Measurements from ENCODE around the gene INPP5K. TPM values are rescaled to one million over a fixed set of nuclear protein-coding genes. Genes with fewer than 3 reads are reported as not detected.
"Not testable (repeated sequence)": the region's sequence is repeated elsewhere in the genome, so short reads cannot be mapped to it uniquely, and the experiment has no call there.

INPP5K gene
- total RNA-seq, 4 donors from 2014 or later: 60.9 to 163 (median 64.7) TPM

DNA sequence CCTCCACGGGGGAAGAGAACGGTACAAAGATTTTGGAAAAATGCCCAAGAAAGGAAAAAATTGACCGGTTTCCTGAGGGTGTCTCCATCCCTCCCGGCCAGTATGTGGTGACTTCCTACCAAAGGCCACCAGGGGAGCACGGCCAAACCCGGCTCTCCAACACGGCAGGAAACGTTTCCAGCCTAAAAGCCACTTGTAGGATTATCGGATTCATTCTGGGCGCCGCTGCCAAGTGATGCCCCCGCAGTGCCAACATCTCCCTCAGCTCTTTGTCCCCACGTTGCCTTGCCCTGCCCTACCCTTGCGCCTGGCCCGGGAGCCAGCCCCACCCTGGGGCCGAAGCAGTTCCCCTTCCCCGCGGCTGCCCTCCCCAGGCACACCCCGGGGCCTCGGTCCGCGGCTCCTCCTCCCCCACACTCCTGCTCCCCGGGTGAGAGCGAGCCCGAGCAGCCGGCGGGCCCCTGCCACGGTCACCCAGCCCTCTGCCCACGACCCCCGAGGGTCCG, 61.1 kb downstream of the INPP5K start:
- Histone ChIP-seq H3K9me3 (no peaks in the 10 kb centered on the region), H3K4me1 (peaks cover 0 to 41% (median 6%) of the 10 kb centered on the region in 4 donors), H3K4me3 (peak overlapping the region; percentile 82 to 99 (median 89)), H3K36me3 (peaks cover 0 to 9% (median 0%) of the 10 kb centered on the region in 3 donors), H3K27me3 (no peaks in the 10 kb centered on the region), H3K27ac (peak overlapping the region; percentile 97 to 100 (median 98))
- DNase-seq: peak; percentile 61 to 81 (median 80)
- no peak for TF ChIP-seq POLR2A (IDR thresholded peaks at IDR 0.05)
- TF ChIP-seq, protein P1, sequence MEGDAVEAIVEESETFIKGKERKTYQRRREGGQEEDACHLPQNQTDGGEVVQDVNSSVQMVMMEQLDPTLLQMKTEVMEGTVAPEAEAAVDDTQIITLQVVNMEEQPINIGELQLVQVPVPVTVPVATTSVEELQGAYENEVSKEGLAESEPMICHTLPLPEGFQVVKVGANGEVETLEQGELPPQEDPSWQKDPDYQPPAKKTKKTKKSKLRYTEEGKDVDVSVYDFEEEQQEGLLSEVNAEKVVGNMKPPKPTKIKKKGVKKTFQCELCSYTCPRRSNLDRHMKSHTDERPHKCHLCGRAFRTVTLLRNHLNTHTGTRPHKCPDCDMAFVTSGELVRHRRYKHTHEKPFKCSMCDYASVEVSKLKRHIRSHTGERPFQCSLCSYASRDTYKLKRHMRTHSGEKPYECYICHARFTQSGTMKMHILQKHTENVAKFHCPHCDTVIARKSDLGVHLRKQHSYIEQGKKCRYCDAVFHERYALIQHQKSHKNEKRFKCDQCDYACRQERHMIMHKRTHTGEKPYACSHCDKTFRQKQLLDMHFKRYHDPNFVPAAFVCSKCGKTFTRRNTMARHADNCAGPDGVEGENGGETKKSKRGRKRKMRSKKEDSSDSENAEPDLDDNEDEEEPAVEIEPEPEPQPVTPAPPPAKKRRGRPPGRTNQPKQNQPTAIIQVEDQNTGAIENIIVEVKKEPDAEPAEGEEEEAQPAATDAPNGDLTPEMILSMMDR (IDR thresholded peaks at IDR 0.05): peak; percentile 54 to 80 (median 62)

DNA sequence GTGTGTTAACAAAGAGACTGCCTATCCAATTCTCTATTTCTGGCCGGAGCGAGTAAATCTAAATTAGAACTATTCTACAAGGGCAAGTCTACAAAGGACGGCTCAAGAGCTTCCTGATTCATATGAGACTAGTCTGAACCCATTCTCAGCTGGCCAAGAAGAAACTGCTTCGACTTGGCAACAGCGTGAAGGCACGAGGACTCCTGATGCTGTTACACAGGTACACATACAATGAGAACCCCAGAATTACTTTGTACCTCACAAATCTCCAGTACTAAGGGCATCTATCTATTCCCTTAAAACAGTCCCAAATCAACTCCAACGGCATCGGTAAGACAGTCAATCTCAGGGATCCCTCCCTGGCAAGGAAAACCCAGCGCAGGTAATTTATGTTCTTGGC, 61.9 kb downstream of the INPP5K start:
- Histone ChIP-seq H3K27me3 (no peaks in the 10 kb centered on the region), H3K4me3 (peak overlapping the region; percentile 82 to 99 (median 89)), H3K27ac (peak overlapping the region; percentile 97 to 100 (median 98)), H3K4me1 (peaks cover 0 to 42% (median 6%) of the 10 kb centered on the region in 4 donors), H3K36me3 (peaks cover 0 to 9% (median 0%) of the 10 kb centered on the region in 3 donors), H3K9me3 (no peaks in the 10 kb centered on the region)
- no peak for DNase-seq
- no peak for TF ChIP-seq POLR2A (IDR thresholded peaks at IDR 0.05)
- TF ChIP-seq, protein P1 (IDR thresholded peaks at IDR 0.05): no peak

DNA sequence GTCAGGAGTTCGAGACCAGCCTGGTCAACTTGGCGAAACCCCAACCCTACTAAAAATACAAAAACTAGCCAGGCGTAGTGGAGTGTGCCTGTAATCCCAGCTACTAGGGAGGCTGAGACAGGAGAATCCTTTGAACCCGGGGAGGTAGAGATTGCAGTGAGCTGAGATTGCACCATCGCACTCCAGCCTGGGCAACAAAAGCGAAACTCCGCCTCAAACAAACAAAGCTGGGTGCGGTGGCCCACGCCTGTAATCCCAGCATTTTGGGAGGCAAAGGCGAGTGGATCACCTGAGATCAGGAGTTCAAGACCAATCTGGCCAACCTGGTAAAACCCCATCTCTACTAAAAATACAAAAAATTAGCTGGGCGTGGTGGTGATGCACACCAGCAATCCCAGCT, 62.7 kb downstream of the INPP5K start:
- H3K27me3 ChIP-seq, H3K36me3 ChIP-seq, H3K4me3 ChIP-seq, H3K9me3 ChIP-seq, DNase-seq: not testable (repeated sequence)
- peaks cover 0 to 43% (median 6%) of the 10 kb centered on the region in 4 donors for H3K4me1 ChIP-seq
- peak overlapping the region in 2 of 4 donors; percentile 40 to 97 for H3K27ac ChIP-seq

DNA sequence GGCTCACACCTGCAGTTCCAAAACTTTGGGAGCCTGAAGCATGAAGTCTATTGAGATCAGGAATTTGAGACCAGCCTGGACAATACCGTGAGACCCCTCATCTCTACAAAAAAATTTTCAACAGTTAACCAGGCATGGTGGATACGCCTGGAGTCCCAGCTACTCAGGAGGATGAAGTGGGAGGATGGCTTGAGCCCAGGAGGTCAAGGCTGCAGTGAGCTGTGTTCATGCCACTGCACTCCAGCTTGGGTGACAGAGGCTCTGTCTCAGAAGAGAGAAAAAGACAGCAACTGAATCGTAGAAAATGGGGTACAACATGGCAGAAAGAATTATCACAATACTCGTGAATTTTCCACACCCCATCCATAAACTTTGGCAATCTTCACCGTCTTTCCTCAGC, 63.6 kb downstream of the INPP5K start:
- Histone ChIP-seq H3K4me1 (peaks cover 0 to 50% (median 6%) of the 10 kb centered on the region in 4 donors), H3K4me3 (no peak overlapping the region), H3K27me3 (no peaks in the 10 kb centered on the region), H3K9me3 (no peaks in the 10 kb centered on the region), H3K36me3 (peaks cover 0 to 9% (median 0%) of the 10 kb centered on the region in 3 donors), H3K27ac (peak overlapping the region in 1 of 4 donors; percentile 40)
- TF ChIP-seq POLR2A (IDR thresholded peaks at IDR 0.05): no peak
- DNase-seq: no peak

DNA sequence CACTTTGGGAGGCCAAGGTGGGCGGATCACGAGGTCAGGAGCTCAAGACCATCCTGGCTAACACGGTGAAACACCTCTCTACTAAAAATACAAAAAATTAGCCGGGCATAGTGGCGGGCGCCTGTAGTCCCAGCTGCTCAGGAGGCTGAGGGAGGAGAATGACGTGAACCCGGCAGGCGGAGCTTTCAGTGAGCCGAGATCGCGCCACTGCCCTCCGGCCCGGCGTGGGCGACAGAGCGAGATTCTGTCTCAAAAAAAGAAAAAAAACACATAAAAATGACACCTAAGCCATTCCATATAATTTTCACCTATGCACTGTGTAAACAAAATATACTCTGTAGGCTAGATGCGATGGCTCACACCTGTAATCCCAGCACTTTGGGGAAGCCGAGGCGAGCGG, 66.2 kb downstream of the INPP5K start:
- not testable (repeated sequence) for H3K36me3 ChIP-seq, H3K27ac ChIP-seq

DNA sequence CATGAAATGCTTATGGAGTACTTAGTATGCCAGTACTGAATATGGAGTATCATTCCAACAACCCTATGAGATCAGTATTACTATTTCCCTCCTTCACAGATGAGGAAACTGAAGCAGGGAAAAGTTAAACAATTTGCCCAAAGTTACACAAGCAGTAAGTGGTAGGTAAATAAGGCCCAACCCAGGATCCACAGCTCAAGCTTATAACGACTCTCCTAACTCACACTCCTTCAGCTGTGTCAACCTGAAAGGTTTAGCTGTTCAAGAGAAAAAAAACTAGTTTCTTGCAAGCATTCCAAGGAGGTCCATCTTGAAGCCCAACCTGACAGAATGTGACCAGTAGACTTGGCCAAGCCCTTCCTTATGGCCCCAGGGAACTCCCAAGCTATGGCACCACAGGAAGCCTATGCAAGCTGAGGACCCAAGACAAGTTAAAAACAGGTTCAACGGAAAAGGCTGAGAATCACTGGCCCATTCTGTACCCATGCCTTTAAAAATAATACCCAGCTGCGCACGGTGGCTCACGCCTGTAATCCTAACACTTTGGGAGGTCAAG, 66.9 kb downstream of the INPP5K start:
- H3K27ac ChIP-seq: no peak overlapping the region
- no peaks in the 10 kb centered on the region for H3K9me3 ChIP-seq
- peaks cover 0 to 9% (median 0%) of the 10 kb centered on the region in 3 donors for H3K36me3 ChIP-seq
- peaks cover 0 to 40% (median 3%) of the 10 kb centered on the region in 4 donors for H3K4me1 ChIP-seq
- DNase-seq: no peak
- TF ChIP-seq, protein P1 (IDR thresholded peaks at IDR 0.05): no peak
- no peak for TF ChIP-seq POLR2A (IDR thresholded peaks at IDR 0.05)
- no peak overlapping the region for H3K4me3 ChIP-seq
- no peaks in the 10 kb centered on the region for H3K27me3 ChIP-seq

More for the DNA sequence above, 66.2 kb downstream of the INPP5K start:
- H3K27me3 ChIP-seq, H3K4me3 ChIP-seq, H3K9me3 ChIP-seq, DNase-seq: not testable (repeated sequence)
- peaks cover 0 to 46% (median 5%) of the 10 kb centered on the region in 4 donors for H3K4me1 ChIP-seq

DNA sequence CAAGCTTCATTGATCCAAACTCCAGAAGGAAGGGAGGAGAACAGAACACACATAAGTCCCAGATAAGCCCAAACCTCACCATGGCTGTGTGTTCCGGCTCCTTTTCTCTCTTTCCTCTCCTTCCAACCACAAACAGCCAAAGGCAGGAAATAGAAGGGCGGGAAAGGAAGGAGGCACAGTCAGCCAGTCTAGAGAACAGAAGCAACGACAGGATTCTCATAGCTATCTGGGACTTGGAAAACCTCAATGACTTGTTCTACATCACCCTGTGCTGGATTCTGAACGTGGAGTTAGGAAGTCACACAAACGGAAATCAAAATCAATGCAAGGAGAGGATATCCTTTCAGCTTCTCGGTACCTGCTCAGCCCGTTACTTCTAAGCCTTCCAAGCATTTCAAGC, 69.4 kb downstream of the INPP5K start:
- Histone ChIP-seq H3K4me1 (peaks cover 0 to 20% (median 0%) of the 10 kb centered on the region in 4 donors), H3K27ac (no peak overlapping the region), H3K4me3 (no peak overlapping the region), H3K9me3 (no peaks in the 10 kb centered on the region), H3K27me3 (no peaks in the 10 kb centered on the region), H3K36me3 (no peaks in the 10 kb centered on the region)
- no peak for DNase-seq
- TF ChIP-seq, protein P1 (IDR thresholded peaks at IDR 0.05): no peak
- TF ChIP-seq POLR2A (IDR thresholded peaks at IDR 0.05): no peak
